T-cell (primary cell): Measurements from ENCODE around the gene STIP1. TPM values are rescaled to one million over a fixed set of nuclear protein-coding genes. Genes with fewer than 3 reads are reported as not detected.

Source experiments
- ATAC-seq, 4 experiments: fragments of 200-7000 bp in 3 of 4; fragments of 150-1000 bp in 1 of 4; cut with Tn5 transposase; replicated peaks in 1 of 4; 1 replicate in 3 of 4; 2 replicates in 1 of 4; pipeline ENCODE4 v1.10.0; 2021; ENCODE audit warnings: moderate library complexity in 3 of 4, mild to moderate bottlenecking in 2 of 4, moderate number of reproducible peaks in 1 of 4
- CTCF ChIA-PET, 2 donors: fragments of 300-600 bp; sonication (Branson Sonifier 250); formaldehyde crosslinking; loops; one replicate each; lab custom pipeline; 2022; ENCODE audit warnings: antibody characterized with exemption in 2 of 2; lab: Charles Lee
- POLR2A ChIA-PET, 2 donors: fragments of 300-600 bp; sonication (Branson Sonifier 250); formaldehyde crosslinking; loops; one replicate each; lab custom pipeline; 2022; ENCODE audit warnings: antibody characterized with exemption in 2 of 2; lab: Charles Lee
- DNase-seq, 35 experiments: peaks; one replicate each; pipeline versions ENCODE4 v3.0.0 to v3.0.0-alpha.2; 2013 to 2023
- H3K27ac ChIP-seq: one replicate; pipeline ENCODE4 v1.5.1; 2013; ENCODE audit warnings: low read length
- H3K27me3 ChIP-seq, 2 experiments: replicated peaks in 1 of 2; 1 replicate in 1 of 2; 2 replicates in 1 of 2; pipeline versions ENCODE4 v1.6.1 to v1.7.0; 2013; ENCODE audit warnings: low read length in 1 of 2, mixed read lengths in 1 of 2; ENCODE audit not compliant: control insufficient read depth in 2 of 2, insufficient read depth in 2 of 2; ENCODE audit errors: extremely low read depth in 1 of 2
- H3K36me3 ChIP-seq, 2 donors: 1 replicate in 1 of 2; 2 replicates in 1 of 2; pipeline versions ENCODE4 v1.6.1 to v1.7.0; 2013; ENCODE audit warnings: low read length in 1 of 2; ENCODE audit not compliant: control insufficient read depth in 2 of 2, insufficient read depth in 1 of 2; ENCODE audit errors: extremely low read depth in 1 of 2
- H3K4me1 ChIP-seq, 2 experiments: 1 replicate in 1 of 2; 2 replicates in 1 of 2; pipeline versions ENCODE4 v1.6.1 to v1.7.0; 2013; ENCODE audit warnings: low read length in 2 of 2, mixed read lengths in 1 of 2; ENCODE audit not compliant: insufficient read depth in 2 of 2, control insufficient read depth in 1 of 2; ENCODE audit errors: extremely low read depth in 1 of 2
- H3K4me3 ChIP-seq, 2 donors: 1 replicate in 1 of 2; 2 replicates in 1 of 2; pipeline versions ENCODE4 v1.5.1 to v1.7.0; 2013; ENCODE audit warnings: mild to moderate bottlenecking in 2 of 2, low read length in 1 of 2, moderate library complexity in 1 of 2; ENCODE audit not compliant: control insufficient read depth in 1 of 2; ENCODE audit errors: extremely low read depth in 1 of 2
- H3K9me3 ChIP-seq: 2 replicates; pipeline ENCODE4 v1.7.0; 2013
- H3K27ac Mint-ChIP-seq, 2 donors: one replicate each; pipeline ENCODE4 v1.8.0; 2020 to 2021; ENCODE audit warnings: mild to moderate bottlenecking in 2 of 2, mixed read lengths in 2 of 2
- H3K27me3 Mint-ChIP-seq, 2 donors: one replicate each; pipeline ENCODE4 v1.8.0; 2021 to 2022; ENCODE audit warnings: mixed read lengths in 2 of 2
- H3K36me3 Mint-ChIP-seq: one replicate; pipeline ENCODE4 v1.8.0; 2021; ENCODE audit warnings: mixed read lengths
- H3K4me1 Mint-ChIP-seq, 3 donors: one replicate each; pipeline ENCODE4 v1.8.0; 2020 to 2022; ENCODE audit warnings: mixed read lengths in 3 of 3, mild to moderate bottlenecking in 1 of 3
- H3K4me3 Mint-ChIP-seq, 3 donors: one replicate each; pipeline ENCODE4 v1.8.0; 2020 to 2022; ENCODE audit warnings: mild to moderate bottlenecking in 3 of 3, mixed read lengths in 3 of 3, moderate library complexity in 3 of 3
- H3K9me3 Mint-ChIP-seq, 3 donors: one replicate each; pipeline ENCODE4 v1.8.0; 2020 to 2022; ENCODE audit warnings: mixed read lengths in 3 of 3
- WGBS: methylation state at CpG from one replicate; pipeline ENCODE4 v1.1.5; 2013; ENCODE audit warnings: missing lambda C conversion rate; ENCODE audit not compliant: insufficient coverage; 5-methylcytosine and 5-hydroxymethylcytosine counted together
- total RNA-seq, 35 experiments: library from RNA in 6 of 35; stranded (reverse) in 6 of 35; fragments of 120-200 nt in 1 of 35; gene quantifications; one replicate each; pipeline versions ENCODE4 v1.2.1 to v1.2.4 and lab custom pipeline; 2013 to 2026

Gene STIP1
- total RNA-seq: 100 to 1,000 TPM in 3 of 5 donors, 10 to 100 TPM in 2; 61.1 to 133 (median 107) TPM
- total RNA-seq (2013): 64.9 TPM
- total RNA-seq (lab: John Stamatoyannopoulos, UW): 49.0 to 657 (median 114) reads per million in 29 experiments

DNA sequence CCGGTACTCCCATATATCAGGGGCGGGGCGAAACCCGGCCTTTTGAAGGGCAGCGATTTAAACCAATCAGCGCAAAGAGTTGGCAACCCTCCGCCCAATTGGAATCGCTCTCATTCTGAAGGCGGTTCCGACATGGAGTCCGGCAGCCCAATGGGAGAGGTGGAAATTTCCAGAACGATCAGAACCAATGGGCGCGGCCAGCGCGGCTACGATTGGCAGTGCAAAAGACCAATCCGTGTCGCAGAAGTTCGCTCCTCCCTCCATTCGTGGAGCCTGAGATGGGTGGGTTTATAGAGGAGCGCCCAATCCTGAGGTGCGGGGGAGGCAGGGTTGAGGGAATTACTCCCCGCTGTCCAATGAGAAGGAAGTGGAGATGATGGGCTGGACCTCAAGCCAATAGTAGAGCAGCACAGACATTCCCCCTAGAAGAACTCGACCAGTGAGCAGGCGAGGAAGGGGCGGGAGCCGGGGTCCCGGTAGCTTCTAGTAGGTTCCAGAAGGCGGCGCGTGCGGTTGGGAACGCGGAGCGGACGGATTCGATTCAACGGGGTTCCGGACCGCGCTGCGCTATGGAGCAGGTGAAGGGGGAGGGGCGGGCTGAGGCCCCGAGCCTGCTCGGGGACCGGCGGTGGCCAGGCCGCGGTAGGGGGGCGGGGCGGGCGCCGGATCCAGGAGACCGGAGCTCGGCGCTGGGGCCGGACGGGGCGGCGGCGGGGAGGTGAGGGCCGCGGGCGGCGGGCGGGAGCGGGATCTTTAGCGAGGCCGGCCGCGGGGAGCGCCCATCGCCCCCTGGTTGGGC is at the start of gene STIP1:
STIP1 (plus strand) TSS at position 479 of the 799 bp plus-strand sequence; CDS start at position 570, 91 bp downstream.
- Mint-ChIP-seq H3K27me3 (no peaks in the 10 kb centered on the region), H3K4me3 (peak within 1 kb of the TSS in 2 of 3 donors; percentile 92 to 99), H3K36me3 (peaks cover 3% of the 10 kb centered on the region), H3K9me3 (no peaks in the 10 kb centered on the region), H3K27ac (peak within 1 kb of the TSS; percentile 94 to 99), H3K4me1 (peaks cover 38 to 43% (median 42%) of the 10 kb centered on the region in 3 donors)
- POLR2A ChIA-PET: interaction anchor here in 1 of 2 donors (0.6 to 1.5 kb wide), 4 partner anchors 84 to 132 kb away, joined by 3 to 5 read pairs (median 3); partner anchors contain the start of genes PRDX5 and TRMT112
- Histone ChIP-seq H3K9me3 (no peaks in the 10 kb centered on the region), H3K27me3 (no peaks in the 10 kb centered on the region), H3K36me3 (peaks cover 0 to 6% of the 10 kb centered on the region in 2 donors), H3K4me3 (peak within 1 kb of the TSS; percentile 73 to 89), H3K4me1 (peaks cover 6 to 38% of the 10 kb centered on the region in 2 experiments), H3K27ac (peak within 1 kb of the TSS; percentile 40)
- DNase-seq (peak; percentile 96 to 100 (median 99)), ATAC-seq (peak; percentile 87 to 90 (median 88))
- under 1% methylated on average over 46 of the region's 74 CpGs for WGBS
- CTCF ChIA-PET: interaction anchor here (0.5 to 2.2 kb wide), 11 partner anchors 11 to 1816 kb away, joined by 3 to 15 read pairs (median 3); partner anchors contain the start of genes BAD (in 1 of the 2), BANF1 (in 1 of the 2), EIF1AD (in 1 of the 2) and GPR137 (in 1 of the 2)

DNA sequence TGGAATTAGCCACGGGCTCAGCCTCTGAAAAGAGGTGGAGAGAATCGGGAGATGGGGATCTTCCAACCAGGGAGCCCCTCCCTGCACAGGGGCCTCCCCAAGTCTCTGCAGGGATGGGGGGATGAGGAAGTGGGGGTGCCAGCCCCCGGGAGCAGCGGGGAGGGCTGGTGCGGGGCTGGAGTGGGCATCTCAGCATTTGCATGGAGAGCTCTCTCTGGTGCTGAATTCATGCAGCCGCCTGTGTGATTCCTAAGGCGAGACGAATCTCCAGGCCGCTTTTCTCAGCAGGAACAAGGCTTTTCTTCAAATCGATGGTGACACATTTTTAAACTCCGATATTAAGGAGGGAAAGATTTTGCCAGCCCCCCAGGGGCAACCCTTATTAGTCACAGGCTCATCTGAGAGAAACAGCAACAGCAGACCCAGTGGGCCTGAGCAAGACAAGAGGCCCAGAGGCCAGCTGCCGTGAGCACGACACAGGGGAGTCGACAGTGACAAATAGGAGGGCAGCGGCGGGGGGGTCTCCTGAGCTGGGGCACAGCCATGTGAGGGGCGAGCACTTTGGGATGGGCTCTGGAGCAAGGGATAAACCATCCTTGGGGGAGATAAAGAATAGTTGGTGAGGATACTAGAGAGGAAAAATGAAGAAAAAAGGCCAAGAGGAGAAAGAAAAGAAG is 49.1 kb upstream of the STIP1 start:
- Histone ChIP-seq H3K4me1 (peaks cover 0 to under 1% of the 10 kb centered on the region in 2 experiments), H3K27ac (no peak overlapping the region), H3K9me3 (no peaks in the 10 kb centered on the region), H3K36me3 (peaks cover 0 to 3% of the 10 kb centered on the region in 2 donors), H3K4me3 (no peak overlapping the region), H3K27me3 (no peaks in the 10 kb centered on the region)
- no peaks in the 10 kb centered on the region for H3K27me3 Mint-ChIP-seq
- CTCF ChIA-PET: no interaction called here
- no peak for DNase-seq
- POLR2A ChIA-PET: no interaction called here
- H3K9me3 Mint-ChIP-seq: no peaks in the 10 kb centered on the region
- no peak for ATAC-seq
- H3K4me1 Mint-ChIP-seq: no peaks in the 10 kb centered on the region
- H3K4me3 Mint-ChIP-seq: no peak overlapping the region
- no peaks in the 10 kb centered on the region for H3K36me3 Mint-ChIP-seq
- no peak overlapping the region for H3K27ac Mint-ChIP-seq
- WGBS: 91% methylated on average over 16 of the region's 17 CpGs

GRCh38 chr11:64138398-64138797 is 47.6 kb upstream of the STIP1 start:
- H3K27me3 ChIP-seq: no peaks in the 10 kb centered on the region
- ChIA-PET CTCF (no interaction called here), POLR2A (interaction anchor here in 1 of 2 donors (0.6 kb wide), 1 partner anchor 407 kb away, joined by 3 read pairs; no protein-coding TSS in a partner anchor)
- Mint-ChIP-seq H3K4me3 (no peak overlapping the region), H3K36me3 (no peaks in the 10 kb centered on the region), H3K27me3 (no peaks in the 10 kb centered on the region), H3K4me1 (peaks cover 0 to 1% (median under 1%) of the 10 kb centered on the region in 3 donors), H3K27ac (no peak overlapping the region), H3K9me3 (no peaks in the 10 kb centered on the region)
- no peak for ATAC-seq
- 89% methylated on average over 15 of the region's 16 CpGs for WGBS
- no peak overlapping the region for H3K4me3 ChIP-seq
- no peak overlapping the region for H3K27ac ChIP-seq
- H3K9me3 ChIP-seq: no peaks in the 10 kb centered on the region
- peaks cover 0 to 3% of the 10 kb centered on the region in 2 donors for H3K36me3 ChIP-seq
- H3K4me1 ChIP-seq: peaks cover 3% of the 10 kb centered on the region in 2 experiments
- no peak for DNase-seq

DNA sequence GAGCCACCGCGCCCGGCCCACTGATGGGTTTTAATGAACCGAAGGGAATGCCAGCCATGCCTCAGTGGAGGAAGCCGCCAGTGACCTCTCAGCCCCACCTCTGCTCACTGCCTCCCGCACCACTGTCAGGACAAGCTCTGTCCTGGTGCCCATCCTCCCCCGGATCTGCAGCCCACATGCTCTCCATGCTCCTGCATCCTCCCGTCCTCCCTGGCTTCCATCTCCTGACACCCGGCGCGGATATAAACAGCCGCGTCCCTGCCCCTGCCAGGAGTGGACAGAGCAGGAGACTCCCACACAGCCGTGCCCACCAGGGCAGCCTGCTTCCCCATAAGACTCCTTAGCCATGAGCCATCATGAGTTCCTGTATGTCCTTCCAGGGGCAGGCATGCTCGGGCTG is 46.9 kb upstream of the STIP1 start:
- CTCF ChIA-PET: no interaction called here
- WGBS: 96% methylated on average over 13 of the region's 15 CpGs
- Histone ChIP-seq H3K27me3 (no peaks in the 10 kb centered on the region), H3K4me3 (no peak overlapping the region), H3K36me3 (peaks cover 0 to 3% of the 10 kb centered on the region in 2 donors), H3K27ac (no peak overlapping the region), H3K9me3 (no peaks in the 10 kb centered on the region), H3K4me1 (peaks cover 3 to 10% of the 10 kb centered on the region in 2 experiments)
- H3K27me3 Mint-ChIP-seq: no peaks in the 10 kb centered on the region
- no peaks in the 10 kb centered on the region for H3K36me3 Mint-ChIP-seq
- DNase-seq (no peak), ATAC-seq (no peak)
- no peaks in the 10 kb centered on the region for H3K9me3 Mint-ChIP-seq
- H3K4me3 Mint-ChIP-seq: no peak overlapping the region
- POLR2A ChIA-PET: no interaction called here
- H3K27ac Mint-ChIP-seq: no peak overlapping the region
- peaks cover 4 to 8% (median 7%) of the 10 kb centered on the region in 3 donors for H3K4me1 Mint-ChIP-seq

DNA sequence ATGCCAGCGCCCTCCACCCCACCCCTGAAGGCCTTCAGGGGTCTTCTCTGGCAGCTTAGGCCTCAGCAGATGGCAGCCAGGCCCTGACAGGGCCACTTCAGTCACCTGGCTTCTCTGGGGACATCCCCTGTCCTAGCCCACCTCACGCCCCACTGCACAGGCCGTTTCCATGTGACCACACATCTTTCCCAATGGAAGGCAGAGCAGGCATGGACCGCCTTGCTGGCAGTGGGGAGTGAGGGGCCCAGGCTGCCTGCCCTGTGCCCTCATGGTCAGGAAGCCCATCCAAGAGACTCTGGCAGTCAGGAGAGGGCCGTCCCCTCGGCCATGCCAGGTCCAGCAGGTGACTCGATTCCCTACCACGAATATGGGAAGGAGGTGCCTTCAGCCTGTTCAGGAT is 45.9 kb upstream of the STIP1 start:
- H3K36me3 ChIP-seq: peaks cover 0 to 3% of the 10 kb centered on the region in 2 donors
- DNase-seq (no peak), ATAC-seq (no peak)
- 85% methylated on average over 7 of the region's 8 CpGs for WGBS
- no peak overlapping the region for H3K4me3 ChIP-seq
- Mint-ChIP-seq H3K4me1 (peaks cover 6 to 10% (median 9%) of the 10 kb centered on the region in 3 donors), H3K36me3 (no peaks in the 10 kb centered on the region), H3K9me3 (no peaks in the 10 kb centered on the region), H3K27ac (no peak overlapping the region), H3K27me3 (no peaks in the 10 kb centered on the region), H3K4me3 (no peak overlapping the region)
- no peaks in the 10 kb centered on the region for H3K9me3 ChIP-seq
- no peaks in the 10 kb centered on the region for H3K27me3 ChIP-seq
- H3K27ac ChIP-seq: no peak overlapping the region
- CTCF ChIA-PET: no interaction called here
- POLR2A ChIA-PET: no interaction called here
- H3K4me1 ChIP-seq: peaks cover 3 to 10% of the 10 kb centered on the region in 2 experiments
